ENCODE results near the gene RNFT2. TPM values are rescaled to one million over a fixed set of nuclear protein-coding genes. Genes with fewer than 3 reads are reported as not detected.

RNFT2 gene
- polyA plus RNA-seq, 1 donor from 2014 or later, result 20.6 TPM

GRCh38 chr12:116766746-116767145 is 28.6 kb downstream of the RNFT2 start:
- Histone ChIP-seq H2AFZ (ENCODE audit: low read depth, low read length) (no peak overlapping the region), H3K9me2 (ENCODE audit: insufficient read depth, low read length) (no peaks in the 10 kb centered on the region), H3K36me3 (ENCODE audit: insufficient read depth, low read length) (no peaks in the 10 kb centered on the region), H3K27me3 (ENCODE audit: insufficient read depth, low read depth, low read length) (no peaks in the 10 kb centered on the region), H3K9ac (ENCODE audit: low read length) (no peak overlapping the region), H4K20me1 (ENCODE audit: insufficient read depth) (no peaks in the 10 kb centered on the region), H3K4me2 (ENCODE audit: low read length) (no peak overlapping the region), H3K27ac (ENCODE audit: low read length) (no peak overlapping the region), H3F3A (ENCODE audit: insufficient read depth, low read length, poor library complexity, severe bottlenecking) (no peaks in the 10 kb centered on the region), H3K79me2 (replicated peaks; ENCODE audit: insufficient read depth, low read length) (no peaks in the 10 kb centered on the region), H3K9me3 (ENCODE audit: low read length) (no peaks in the 10 kb centered on the region), H3K4me3 (ENCODE audit: low read length) (no peak overlapping the region)
- TF ChIP-seq CTCF (IDR thresholded peaks at IDR 0.05; ENCODE audit: poor library complexity, severe bottlenecking) (no peak), MXI1 (conservative IDR thresholded peaks at IDR 0.05; ENCODE audit: poor library complexity, severe bottlenecking) (no peak), TAF1 (IDR thresholded peaks at IDR 0.05; ENCODE audit: low read depth) (no peak), REST (IDR thresholded peaks at IDR 0.05; ENCODE audit: borderline replicate concordance) (no peak), RAD21 (conservative IDR thresholded peaks at IDR 0.05) (no peak), EP300 (conservative IDR thresholded peaks at IDR 0.05; ENCODE audit: poor library complexity, severe bottlenecking) (no peak), EZH2 (IDR thresholded peaks at IDR 0.05; ENCODE audit: borderline replicate concordance, insufficient read depth, low read length, poor library complexity, severe bottlenecking) (no peak), SMC3 (conservative IDR thresholded peaks at IDR 0.05; ENCODE audit: poor library complexity) (no peak), POLR2AphosphoS5 (IDR thresholded peaks at IDR 0.05) (no peak)

- Histone ChIP-seq H3K4me2 (ENCODE audit: low read length) (no peak overlapping the region), H4K20me1 (ENCODE audit: insufficient read depth) (no peaks in the 10 kb centered on the region), H2AFZ (ENCODE audit: low read depth, low read length) (no peak overlapping the region), H3K9me2 (ENCODE audit: insufficient read depth, low read length) (no peaks in the 10 kb centered on the region), H3K9me3 (ENCODE audit: low read length) (no peaks in the 10 kb centered on the region), H3F3A (ENCODE audit: insufficient read depth, low read length, poor library complexity, severe bottlenecking) (no peaks in the 10 kb centered on the region), H3K27ac (ENCODE audit: low read length) (no peak overlapping the region), H3K27me3 (ENCODE audit: insufficient read depth, low read depth, low read length) (no peaks in the 10 kb centered on the region), H3K9ac (ENCODE audit: low read length) (no peak overlapping the region), H3K79me2 (replicated peaks; ENCODE audit: insufficient read depth, low read length) (no peaks in the 10 kb centered on the region), H3K4me3 (ENCODE audit: low read length) (no peak overlapping the region), H3K36me3 (ENCODE audit: insufficient read depth, low read length) (peaks cover 9% of the 10 kb centered on the region)
- TF ChIP-seq RAD21 (conservative IDR thresholded peaks at IDR 0.05), result no peak
- TF ChIP-seq TAF1 (IDR thresholded peaks at IDR 0.05; ENCODE audit: low read depth), result no peak
- no peak for TF ChIP-seq SMC3 (conservative IDR thresholded peaks at IDR 0.05; ENCODE audit: poor library complexity)
- no peak for TF ChIP-seq EP300 (conservative IDR thresholded peaks at IDR 0.05; ENCODE audit: poor library complexity, severe bottlenecking)
- no peak for TF ChIP-seq POLR2AphosphoS5 (IDR thresholded peaks at IDR 0.05)
Observed at GRCh38 chr12:116771651-116772050, 33.5 kb downstream of the RNFT2 start.

All from neural cell (in vitro differentiated cells).